SJCRH30 (cell line): ENCODE data around the gene RAD51D. TPM values are rescaled to one million over a fixed set of nuclear protein-coding genes. Genes with fewer than 3 reads are reported as not detected.
A peak's percentile ranks its signal among the peaks of the same experiment; 100 is the strongest.
"Not testable (repeated sequence)": the region's sequence is repeated elsewhere in the genome, so short reads cannot be mapped to it uniquely, and the experiment has no call there.

ENCODE experiments used
- DNase-seq, 2 experiments: peaks; one replicate each; pipeline ENCODE4 v3.0.0-alpha.2; 2015 to 2020
- H3K27ac ChIP-seq: fragments of 250-450 bp; sonication (Bioruptor Pico); 2 replicates; pipeline ENCODE4 v1.5.1; 2020; ENCODE audit warnings: mild to moderate bottlenecking, moderate library complexity
- H3K27me3 ChIP-seq: fragments of 250-450 bp; sonication (Bioruptor Pico); 2 replicates; pipeline ENCODE4 v1.5.1; 2020; ENCODE audit warnings: mild to moderate bottlenecking, moderate library complexity
- H3K36me3 ChIP-seq: fragments of 250-450 bp; sonication (Bioruptor Pico); 2 replicates; pipeline ENCODE4 v1.5.1; 2020; ENCODE audit warnings: mild to moderate bottlenecking, moderate library complexity
- H3K4me1 ChIP-seq: fragments of 250-450 bp; sonication (Bioruptor Pico); 2 replicates; pipeline ENCODE4 v1.5.1; 2020; ENCODE audit warnings: mild to moderate bottlenecking, moderate library complexity
- H3K4me3 ChIP-seq: fragments of 250-450 bp; sonication (Bioruptor Pico); 2 replicates; pipeline ENCODE4 v1.5.1; 2020; ENCODE audit warnings: mild to moderate bottlenecking, moderate library complexity
- H3K9me3 ChIP-seq: fragments of 250-450 bp; sonication (Bioruptor Pico); replicated peaks from 2 replicates; pipeline ENCODE4 v1.5.1; 2020; ENCODE audit warnings: mild to moderate bottlenecking, moderate library complexity
- total RNA-seq: library from RNA; depleted of rRNA; stranded (reverse); fragments of >200 nt; shearing (Covaris generic); gene quantifications from 2 replicates; pipeline ENCODE4 v1.2.3, GENCODE V29; 2014

The RAD51D gene
- total RNA-seq, 1 experiment from 2014 or later = 9.7 TPM

GRCh38 chr17:35090707-35091106 lies 29.0 kb downstream of the RAD51D start:
- not testable (repeated sequence) for H3K9me3 ChIP-seq, DNase-seq, H3K4me3 ChIP-seq, H3K27ac ChIP-seq, H3K36me3 ChIP-seq, H3K4me1 ChIP-seq, H3K27me3 ChIP-seq

- peak; percentile 13 to 51 for DNase-seq
- Histone ChIP-seq H3K4me3 (peak overlapping the region; percentile 91), H3K36me3 (no peaks in the 10 kb centered on the region), H3K4me1 (peaks cover 7% of the 10 kb centered on the region; the same call in 1 of the 2 replicates), H3K27ac (peak overlapping the region; percentile 27), H3K27me3 (no peaks in the 10 kb centered on the region), H3K9me3 (no peaks in the 10 kb centered on the region)
Measured at GRCh38 chr17:35089586-35090296, 29.9 kb downstream of the RAD51D start.

GRCh38 chr17:35088881-35089585 lies 30.6 kb downstream of the RAD51D start:
- H3K27ac ChIP-seq = peak overlapping the region; percentile 27
- peak overlapping the region; percentile 91 for H3K4me3 ChIP-seq
- no peaks in the 10 kb centered on the region for H3K36me3 ChIP-seq
- peaks cover 7% of the 10 kb centered on the region; the same call in 1 of the 2 replicates for H3K4me1 ChIP-seq
- H3K9me3 ChIP-seq = no peaks in the 10 kb centered on the region
- H3K27me3 ChIP-seq = no peaks in the 10 kb centered on the region
- peak; percentile 78 to 89 for DNase-seq

GRCh38 chr17:35088356-35088880 lies 31.2 kb downstream of the RAD51D start:
- Histone ChIP-seq H3K4me1 (peaks cover 7% of the 10 kb centered on the region; the same call in 1 of the 2 replicates), H3K27me3 (no peaks in the 10 kb centered on the region), H3K9me3 (no peaks in the 10 kb centered on the region), H3K4me3 (peak overlapping the region; percentile 91), H3K36me3 (no peaks in the 10 kb centered on the region), H3K27ac (peak overlapping the region; percentile 23; the same call in 1 of the 2 replicates)
- peak; percentile 58 to 71 for DNase-seq

- peak in 1 of 2 experiments; percentile 35 for DNase-seq
- H3K4me1 ChIP-seq = peaks cover 11% of the 10 kb centered on the region
- H3K4me3 ChIP-seq = peak overlapping the region; percentile 91
- H3K36me3 ChIP-seq = no peaks in the 10 kb centered on the region
- peak overlapping the region; percentile 23; the same call in 1 of the 2 replicates for H3K27ac ChIP-seq
- H3K9me3 ChIP-seq = no peaks in the 10 kb centered on the region
- no peaks in the 10 kb centered on the region for H3K27me3 ChIP-seq
Measured at GRCh38 chr17:35087731-35088355, 31.8 kb downstream of the RAD51D start.

GRCh38 chr17:35086931-35087573 lies 32.6 kb downstream of the RAD51D start:
- Histone ChIP-seq H3K36me3 (no peaks in the 10 kb centered on the region), H3K4me3 (no peak overlapping the region), H3K27ac (no peak overlapping the region), H3K27me3 (no peaks in the 10 kb centered on the region), H3K9me3 (no peaks in the 10 kb centered on the region), H3K4me1 (peaks cover 19% of the 10 kb centered on the region)
- no peak for DNase-seq

GRCh38 chr17:35086164-35086563 lies 33.5 kb downstream of the RAD51D start:
- no peaks in the 10 kb centered on the region for H3K27me3 ChIP-seq
- H3K4me3 ChIP-seq = no peak overlapping the region
- peaks cover 27% of the 10 kb centered on the region for H3K4me1 ChIP-seq
- no peaks in the 10 kb centered on the region for H3K36me3 ChIP-seq
- H3K9me3 ChIP-seq = no peaks in the 10 kb centered on the region
- no peak for DNase-seq
- H3K27ac ChIP-seq = no peak overlapping the region

- Histone ChIP-seq H3K4me3 (no peak overlapping the region), H3K9me3 (no peaks in the 10 kb centered on the region), H3K4me1 (peaks cover 26% of the 10 kb centered on the region), H3K36me3 (no peaks in the 10 kb centered on the region), H3K27ac (no peak overlapping the region), H3K27me3 (no peaks in the 10 kb centered on the region)
- DNase-seq = no peak
Measured at GRCh38 chr17:35084987-35085386, 34.7 kb downstream of the RAD51D start.

GRCh38 chr17:35083071-35083470 lies 36.6 kb downstream of the RAD51D start:
- Histone ChIP-seq H3K9me3 (no peaks in the 10 kb centered on the region), H3K27ac (no peak overlapping the region), H3K4me3 (no peak overlapping the region), H3K27me3 (no peaks in the 10 kb centered on the region), H3K36me3 (no peaks in the 10 kb centered on the region), H3K4me1 (peaks cover 22% of the 10 kb centered on the region)
- no peak for DNase-seq

- Histone ChIP-seq H3K36me3 (no peaks in the 10 kb centered on the region), H3K4me1 (peaks cover 20% of the 10 kb centered on the region), H3K27ac (peak overlapping the region; percentile 14), H3K27me3 (no peaks in the 10 kb centered on the region), H3K9me3 (no peaks in the 10 kb centered on the region), H3K4me3 (no peak overlapping the region)
- DNase-seq = peak; percentile 44 to 76
Measured at GRCh38 chr17:35082073-35082657, 37.5 kb downstream of the RAD51D start.

- no peak overlapping the region for H3K4me3 ChIP-seq
- H3K36me3 ChIP-seq = no peaks in the 10 kb centered on the region
- peaks cover 20% of the 10 kb centered on the region for H3K4me1 ChIP-seq
- H3K27ac ChIP-seq = no peak overlapping the region; the same call in 1 of the 2 replicates
- no peaks in the 10 kb centered on the region for H3K9me3 ChIP-seq
- H3K27me3 ChIP-seq = no peaks in the 10 kb centered on the region
- no peak for DNase-seq
Measured at GRCh38 chr17:35081638-35082037, 38.0 kb downstream of the RAD51D start.

GRCh38 chr17:35080536-35080935 lies 39.1 kb downstream of the RAD51D start:
- H3K4me1 ChIP-seq = peaks cover 20% of the 10 kb centered on the region
- H3K9me3 ChIP-seq = no peaks in the 10 kb centered on the region
- no peak overlapping the region for H3K4me3 ChIP-seq
- no peaks in the 10 kb centered on the region for H3K36me3 ChIP-seq
- no peaks in the 10 kb centered on the region for H3K27me3 ChIP-seq
- no peak overlapping the region for H3K27ac ChIP-seq
- no peak for DNase-seq

GRCh38 chr17:35079547-35080423 lies 39.9 kb downstream of the RAD51D start:
- Histone ChIP-seq H3K36me3 (no peaks in the 10 kb centered on the region), H3K27me3 (no peaks in the 10 kb centered on the region), H3K4me3 (no peak overlapping the region), H3K4me1 (peaks cover 20% of the 10 kb centered on the region), H3K27ac (no peak overlapping the region), H3K9me3 (no peaks in the 10 kb centered on the region)
- no peak for DNase-seq
